ENCODE measurements around the gene ERP29.
"Not testable (repeated sequence)": the region's sequence is repeated elsewhere in the genome, so short reads cannot be mapped to it uniquely, and the experiment has no call there.

Gene ERP29

GRCh38 chr12:112001576-112001975, 11.7 kb upstream of the ERP29 start:
- no peak for DNase-seq (ENCODE audit: low read depth in 2 of 2)

GRCh38 chr12:112004041-112004440, 9.2 kb upstream of the ERP29 start:
- no peak for DNase-seq (ENCODE audit: low read depth in 2 of 2)

GRCh38 chr12:112005419-112006395, 7.5 kb upstream of the ERP29 start:
- no peak for DNase-seq (ENCODE audit: low read depth in 2 of 2)

GRCh38 chr12:112007945-112008344, 5.3 kb upstream of the ERP29 start:
- DNase-seq (ENCODE audit: low read depth in 2 of 2), result no peak

- no peak for DNase-seq (ENCODE audit: low read depth in 2 of 2)
Observed at GRCh38 chr12:112008918-112009317, 4.3 kb upstream of the ERP29 start.

GRCh38 chr12:112009596-112009995, 3.6 kb upstream of the ERP29 start:
- DNase-seq (ENCODE audit: low read depth in 2 of 2), result not testable (repeated sequence)

GRCh38 chr12:112010415-112011344, 2.5 kb upstream of the ERP29 start:
- no peak for DNase-seq (ENCODE audit: low read depth in 2 of 2)

- DNase-seq (ENCODE audit: low read depth in 2 of 2), result no peak
Observed at GRCh38 chr12:112011685-112012084, 1.5 kb upstream of the ERP29 start.

GRCh38 chr12:112013601-112014402, 576 bp downstream of the ERP29 start:
- peak; percentile 55 to 58 for DNase-seq (ENCODE audit: low read depth in 2 of 2)

- no peak for DNase-seq (ENCODE audit: low read depth in 2 of 2)
Observed at GRCh38 chr12:112015938-112016337, 2.7 kb downstream of the ERP29 start.

GRCh38 chr12:112017041-112017440, 3.8 kb downstream of the ERP29 start:
- DNase-seq (ENCODE audit: low read depth in 2 of 2), result no peak

- no peak for DNase-seq (ENCODE audit: low read depth in 2 of 2)
Observed at GRCh38 chr12:112018571-112019237, 5.5 kb downstream of the ERP29 start.

GRCh38 chr12:112020947-112021457, 7.8 kb downstream of the ERP29 start:
- no peak for DNase-seq (ENCODE audit: low read depth in 2 of 2)

- no peak for DNase-seq (ENCODE audit: low read depth in 2 of 2)
Observed at GRCh38 chr12:112022241-112023016, 9.2 kb downstream of the ERP29 start.

GRCh38 chr12:112023759-112024396, 10.7 kb downstream of the ERP29 start:
- DNase-seq (ENCODE audit: low read depth in 2 of 2), result no peak

- DNase-seq (ENCODE audit: low read depth in 2 of 2), result no peak
Observed at GRCh38 chr12:112025808-112026375, 12.7 kb downstream of the ERP29 start.

- DNase-seq (ENCODE audit: low read depth in 2 of 2), result no peak
Observed at GRCh38 chr12:112029301-112029700, 16.1 kb downstream of the ERP29 start.

GRCh38 chr12:112031472-112031871, 18.2 kb downstream of the ERP29 start:
- no peak for DNase-seq (ENCODE audit: low read depth in 2 of 2)

GRCh38 chr12:112032292-112032691, 19.1 kb downstream of the ERP29 start:
- DNase-seq (ENCODE audit: low read depth in 2 of 2), result no peak

Measured in stimulated activated CD8-positive, alpha-beta memory T cell treated with anti-CD3 and anti-CD28 coated beads, Interleukin-7, amount 100 ng/mL, for 4 hours (primary cell).